Ovary (tissue), 3 donors: ENCODE measurements around the gene STX8.

Experiments
- CTCF ChIP-seq, 3 donors: fragments of 450-650 bp in 2 of 3; fragments of 200-600 bp in 1 of 3; IDR thresholded peaks; one replicate each; pipeline versions ENCODE4 v1.5.1 to v1.8.0; 2016 to 2022; ENCODE audit warnings: antibody characterized with exemption in 3 of 3, mild to moderate bottlenecking in 1 of 3
- EP300 ChIP-seq: sonication (generic); formaldehyde crosslinking; IDR thresholded peaks from one replicate; pipeline ENCODE4 v1.6.1; 2017; ENCODE audit warnings: antibody characterized with exemption
- POLR2A ChIP-seq: fragments of 450-650 bp; IDR thresholded peaks from one replicate; pipeline ENCODE4 v1.6.1; 2017; ENCODE audit warnings: antibody characterized with exemption, mild to moderate bottlenecking, moderate library complexity
- donor health status: DM: no; HTN: no; CAD: no.

GRCh38 chr17:9233761-9234160 is 341.9 kb downstream of the STX8 start:
- TF ChIP-seq CTCF (IDR thresholded peaks at IDR 0.05) (no peak), POLR2A (no peak), EP300 (no peak)
